ENCODE measurements around the gene PRSS53. TPM values are rescaled to one million over a fixed set of nuclear protein-coding genes. Genes with fewer than 3 reads are reported as not detected.

PRSS53 gene
- total RNA-seq, 2 experiments from 2014 or later, result 5.5 to 8.6 TPM

GRCh38 chr16:31050280-31051030, 38.3 kb downstream of the PRSS53 start:
- no peaks in the 10 kb centered on the region for H3K9me3 Mint-ChIP-seq
- ChIA-PET CTCF (no interaction called here), POLR2A (interaction anchor here (0.6 to 1.0 kb wide), 2 partner anchors 18 to 67 kb away, joined by 3 to 4 read pairs; no protein-coding TSS in a partner anchor)
- ATAC-seq (no peak), DNase-seq (no peak)
- H3K27me3 Mint-ChIP-seq, result no peaks in the 10 kb centered on the region
- H3K27ac Mint-ChIP-seq, result no peak overlapping the region
- H3K36me3 Mint-ChIP-seq (ENCODE audit: low read depth), result no peaks in the 10 kb centered on the region
- peaks cover 4% of the 10 kb centered on the region for H3K4me1 Mint-ChIP-seq (ENCODE audit: low read depth)
- H3K4me3 Mint-ChIP-seq, result no peak overlapping the region
- TF ChIP-seq, protein P1, sequence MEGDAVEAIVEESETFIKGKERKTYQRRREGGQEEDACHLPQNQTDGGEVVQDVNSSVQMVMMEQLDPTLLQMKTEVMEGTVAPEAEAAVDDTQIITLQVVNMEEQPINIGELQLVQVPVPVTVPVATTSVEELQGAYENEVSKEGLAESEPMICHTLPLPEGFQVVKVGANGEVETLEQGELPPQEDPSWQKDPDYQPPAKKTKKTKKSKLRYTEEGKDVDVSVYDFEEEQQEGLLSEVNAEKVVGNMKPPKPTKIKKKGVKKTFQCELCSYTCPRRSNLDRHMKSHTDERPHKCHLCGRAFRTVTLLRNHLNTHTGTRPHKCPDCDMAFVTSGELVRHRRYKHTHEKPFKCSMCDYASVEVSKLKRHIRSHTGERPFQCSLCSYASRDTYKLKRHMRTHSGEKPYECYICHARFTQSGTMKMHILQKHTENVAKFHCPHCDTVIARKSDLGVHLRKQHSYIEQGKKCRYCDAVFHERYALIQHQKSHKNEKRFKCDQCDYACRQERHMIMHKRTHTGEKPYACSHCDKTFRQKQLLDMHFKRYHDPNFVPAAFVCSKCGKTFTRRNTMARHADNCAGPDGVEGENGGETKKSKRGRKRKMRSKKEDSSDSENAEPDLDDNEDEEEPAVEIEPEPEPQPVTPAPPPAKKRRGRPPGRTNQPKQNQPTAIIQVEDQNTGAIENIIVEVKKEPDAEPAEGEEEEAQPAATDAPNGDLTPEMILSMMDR (IDR thresholded peaks at IDR 0.05), result no peak
- intact Hi-C loops (cut with micrococcal nuclease), result no loop called here

DNA sequence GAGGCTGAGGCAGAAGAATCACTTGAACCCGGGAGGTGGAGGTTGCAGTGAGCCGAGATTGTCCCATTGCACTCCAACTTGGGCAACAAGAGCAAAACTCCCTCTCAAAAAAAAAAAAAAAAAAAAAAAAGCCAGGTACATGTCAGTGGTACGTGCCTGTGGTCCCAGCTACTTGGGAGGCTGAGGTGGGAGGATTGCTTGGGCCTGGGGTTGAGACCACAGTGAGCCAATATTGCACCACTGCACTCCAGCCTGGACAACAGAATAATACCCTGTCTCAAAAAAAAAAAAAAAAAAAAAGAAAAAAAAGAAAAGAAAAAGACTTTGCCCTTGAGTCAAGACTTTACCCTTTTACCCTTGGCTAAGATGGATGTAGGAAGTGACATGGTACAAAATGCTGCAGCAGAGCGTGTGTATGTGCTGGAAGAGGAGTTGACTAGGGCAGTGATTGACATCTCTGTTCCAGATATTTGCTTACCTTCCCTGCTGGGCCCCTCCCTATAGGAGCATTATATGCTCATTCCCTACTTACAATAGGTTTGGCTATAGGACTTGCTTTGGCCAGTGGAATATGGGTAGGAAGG, 44.8 kb downstream of the PRSS53 start:
- H3K4me3 Mint-ChIP-seq, result no peak overlapping the region
- DNase-seq, result no peak
- no peaks in the 10 kb centered on the region for H3K9me3 Mint-ChIP-seq
- ATAC-seq, result no peak
- H3K27me3 Mint-ChIP-seq, result no peaks in the 10 kb centered on the region
- CTCF ChIA-PET, result no interaction called here
- intact Hi-C loops (cut with micrococcal nuclease), result no loop called here
- TF ChIP-seq, protein P1 (IDR thresholded peaks at IDR 0.05), result no peak
- no peaks in the 10 kb centered on the region for H3K4me1 Mint-ChIP-seq (ENCODE audit: low read depth)
- POLR2A ChIA-PET, result interaction anchor here (1.0 kb wide), 1 partner anchor 25 kb away, joined by 3 read pairs; no protein-coding TSS in a partner anchor
- peaks cover 5% of the 10 kb centered on the region for H3K36me3 Mint-ChIP-seq (ENCODE audit: low read depth)
- no peak overlapping the region for H3K27ac Mint-ChIP-seq

DNA sequence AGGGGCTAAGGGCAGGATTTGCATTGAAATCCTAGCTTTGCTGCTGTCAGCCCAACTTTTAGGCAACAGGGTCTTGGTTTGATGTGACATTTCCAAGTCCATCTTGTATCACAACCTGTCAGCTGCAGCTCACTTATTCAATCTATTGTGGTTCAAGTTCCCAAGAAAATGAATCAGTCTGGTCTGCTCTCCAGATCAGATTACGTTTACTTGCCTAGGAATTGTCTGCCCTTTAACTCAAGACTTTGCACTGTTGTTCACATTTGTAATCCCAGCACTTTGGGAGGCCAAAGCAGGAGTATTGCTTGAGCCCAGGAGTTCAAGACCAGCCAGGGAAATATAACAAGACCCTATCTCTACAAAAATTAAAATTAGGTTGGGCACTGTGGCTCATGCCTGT, 45.4 kb downstream of the PRSS53 start:
- TF ChIP-seq, protein P1 (IDR thresholded peaks at IDR 0.05), result no peak
- no peaks in the 10 kb centered on the region for H3K27me3 Mint-ChIP-seq
- no peak overlapping the region for H3K27ac Mint-ChIP-seq
- H3K36me3 Mint-ChIP-seq (ENCODE audit: low read depth), result peaks cover 5% of the 10 kb centered on the region
- ATAC-seq (no peak), DNase-seq (no peak)
- intact Hi-C loops (cut with micrococcal nuclease), result no loop called here
- POLR2A ChIA-PET, result no interaction called here
- no peaks in the 10 kb centered on the region for H3K9me3 Mint-ChIP-seq
- no peaks in the 10 kb centered on the region for H3K4me1 Mint-ChIP-seq (ENCODE audit: low read depth)
- H3K4me3 Mint-ChIP-seq, result no peak overlapping the region
- CTCF ChIA-PET, result no interaction called here

DNA sequence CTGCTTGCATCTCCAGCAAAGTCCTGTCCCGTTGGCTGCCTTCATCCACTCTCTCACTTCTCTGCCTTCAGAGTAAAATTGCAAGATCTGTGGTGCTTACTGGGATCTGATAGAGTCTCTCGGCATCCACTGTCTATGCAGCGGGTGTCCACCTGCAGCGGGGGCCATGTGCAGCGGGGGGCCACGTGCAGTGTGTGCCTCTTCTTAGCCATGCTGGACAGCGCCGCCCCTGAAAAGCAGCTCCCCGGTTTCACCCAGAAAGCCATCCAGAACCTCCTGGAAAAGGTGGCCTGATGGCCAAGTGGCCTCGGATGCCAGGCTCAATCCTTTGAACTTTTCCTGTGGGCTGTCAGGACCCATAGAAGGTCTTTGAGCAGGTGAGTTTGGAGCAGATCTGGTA, 45.9 kb downstream of the PRSS53 start:
- Mint-ChIP-seq H3K4me1 (ENCODE audit: low read depth) (no peaks in the 10 kb centered on the region), H3K27me3 (no peaks in the 10 kb centered on the region), H3K27ac (no peak overlapping the region), H3K9me3 (no peaks in the 10 kb centered on the region), H3K4me3 (no peak overlapping the region), H3K36me3 (ENCODE audit: low read depth) (peaks cover 5% of the 10 kb centered on the region)
- no peak for ATAC-seq
- ChIA-PET CTCF (no interaction called here), POLR2A (interaction anchor here (0.5 kb wide), 1 partner anchor 15 kb away, joined by 3 read pairs; no protein-coding TSS in a partner anchor)
- TF ChIP-seq, protein P1 (IDR thresholded peaks at IDR 0.05), result no peak
- intact Hi-C loops (cut with micrococcal nuclease), result no loop called here
- no peak for DNase-seq

DNA sequence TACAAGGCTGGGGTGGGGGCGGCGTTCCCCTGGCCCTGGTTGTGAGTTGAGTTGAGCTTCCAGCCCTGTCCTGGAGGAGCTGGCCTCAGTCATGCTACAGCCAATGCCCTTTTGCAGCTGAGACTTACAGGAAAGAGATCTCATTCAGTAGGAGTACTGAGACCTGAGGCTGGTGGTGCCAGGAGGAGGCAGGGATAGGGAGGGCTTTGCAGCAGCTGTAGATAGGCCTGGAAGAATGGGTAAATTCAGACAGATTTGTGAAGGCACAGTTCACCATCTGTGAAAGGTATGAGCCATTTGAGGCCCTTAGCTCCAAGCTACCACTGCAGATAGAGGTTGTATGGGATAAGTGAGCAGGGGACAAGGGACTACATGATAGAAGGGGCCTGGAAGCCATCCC, 49.8 kb downstream of the PRSS53 start:
- CTCF ChIA-PET, result interaction anchor here (0.7 to 1.0 kb wide), 3 partner anchors 15 to 35 kb away, joined by 3 read pairs; no protein-coding TSS in a partner anchor
- intact Hi-C loops (cut with micrococcal nuclease), result no loop called here
- peaks cover 12% of the 10 kb centered on the region for H3K4me1 Mint-ChIP-seq (ENCODE audit: low read depth)
- no peak for ATAC-seq
- POLR2A ChIA-PET, result interaction anchor here (0.9 to 1.1 kb wide), 3 partner anchors 9 to 143 kb away, joined by 3 read pairs; no protein-coding TSS in a partner anchor
- no peak overlapping the region for H3K4me3 Mint-ChIP-seq
- TF ChIP-seq, protein P1 (IDR thresholded peaks at IDR 0.05), result no peak
- H3K9me3 Mint-ChIP-seq, result no peaks in the 10 kb centered on the region
- H3K27ac Mint-ChIP-seq, result no peak overlapping the region
- no peak for DNase-seq
- H3K27me3 Mint-ChIP-seq, result no peaks in the 10 kb centered on the region
- peaks cover 13% of the 10 kb centered on the region for H3K36me3 Mint-ChIP-seq (ENCODE audit: low read depth)

Measured in activated CD8-positive, alpha-beta T cell treated with anti-CD3 and anti-CD28 coated beads for 36 hours (primary cell).